ENCODE data around the gene C1orf210. TPM values are rescaled to one million over a fixed set of nuclear protein-coding genes. Genes with fewer than 3 reads are reported as not detected.

Gene C1orf210
- total RNA-seq = not detected
- long read RNA-seq = 0 reads

GRCh38 chr1:43285269-43285990 is at the start of gene C1orf210:
Gene C1orf210 (minus strand): TSS chr1:43285581. CDS start chr1:43283270, 2,311 bp downstream.
- ATAC-seq (ENCODE audit: poor library complexity) (no peak), DNase-seq (no peak)
- intact Hi-C loops (cut with DNase I) = no loop called here

- intact Hi-C loops (cut with DNase I) = no loop called here
- DNase-seq (no peak), ATAC-seq (ENCODE audit: poor library complexity) (no peak)
Observed at GRCh38 chr1:43334453-43335205, 49.2 kb upstream of the C1orf210 start.

- intact Hi-C loops (cut with DNase I) = no loop called here
- DNase-seq = no peak
- ATAC-seq (ENCODE audit: poor library complexity) = no peak
Observed at GRCh38 chr1:43331688-43332087, 46.3 kb upstream of the C1orf210 start.

- intact Hi-C loops (cut with DNase I) = no loop called here
- peak; percentile 66 for ATAC-seq (ENCODE audit: poor library complexity)
- peak; percentile 70 for DNase-seq
Observed at GRCh38 chr1:43329995-43330751, 44.8 kb upstream of the C1orf210 start.

- ATAC-seq (ENCODE audit: poor library complexity) (no peak), DNase-seq (no peak)
- intact Hi-C loops (cut with DNase I) = loop anchor here (2.0 kb wide), 1 partner anchor 25 kb away; no protein-coding TSS in a partner anchor
Observed at GRCh38 chr1:43327549-43328292, 42.3 kb upstream of the C1orf210 start.

- ATAC-seq (ENCODE audit: poor library complexity) (no peak), DNase-seq (no peak)
- intact Hi-C loops (cut with DNase I) = no loop called here
Observed at GRCh38 chr1:43325381-43325780, 40.0 kb upstream of the C1orf210 start.

GRCh38 chr1:43324810-43325209 is 39.4 kb upstream of the C1orf210 start:
- DNase-seq = no peak
- ATAC-seq (ENCODE audit: poor library complexity) = no peak
- intact Hi-C loops (cut with DNase I) = no loop called here

- intact Hi-C loops (cut with DNase I) = no loop called here
- DNase-seq (no peak), ATAC-seq (ENCODE audit: poor library complexity) (no peak)
Observed at GRCh38 chr1:43322506-43322905, 37.1 kb upstream of the C1orf210 start.

GRCh38 chr1:43321331-43321891 is 36.0 kb upstream of the C1orf210 start:
- DNase-seq = no peak
- intact Hi-C loops (cut with DNase I) = no loop called here
- ATAC-seq (ENCODE audit: poor library complexity) = no peak

GRCh38 chr1:43319766-43320165 is 34.4 kb upstream of the C1orf210 start:
- intact Hi-C loops (cut with DNase I) = no loop called here
- no peak for ATAC-seq (ENCODE audit: poor library complexity)
- DNase-seq = peak; percentile 4

- DNase-seq = peak; percentile 18
- intact Hi-C loops (cut with DNase I) = no loop called here
- no peak for ATAC-seq (ENCODE audit: poor library complexity)
Observed at GRCh38 chr1:43319288-43319687, 33.9 kb upstream of the C1orf210 start.

- DNase-seq = peak; percentile 0
- intact Hi-C loops (cut with DNase I) = no loop called here
- ATAC-seq (ENCODE audit: poor library complexity) = no peak
Observed at GRCh38 chr1:43318831-43319230, 33.5 kb upstream of the C1orf210 start.

- intact Hi-C loops (cut with DNase I) = no loop called here
- peak; percentile 30 for DNase-seq
- ATAC-seq (ENCODE audit: poor library complexity) = no peak
Observed at GRCh38 chr1:43317817-43318471, 32.6 kb upstream of the C1orf210 start.

GRCh38 chr1:43316738-43317520 is 31.5 kb upstream of the C1orf210 start:
- intact Hi-C loops (cut with DNase I) = no loop called here
- peak; percentile 14 for DNase-seq
- no peak for ATAC-seq (ENCODE audit: poor library complexity)

GRCh38 chr1:43315963-43316737 is 30.8 kb upstream of the C1orf210 start:
- peak; percentile 23 for DNase-seq
- intact Hi-C loops (cut with DNase I) = no loop called here
- no peak for ATAC-seq (ENCODE audit: poor library complexity)

GRCh38 chr1:43315481-43315880 is 30.1 kb upstream of the C1orf210 start:
- no peak for ATAC-seq (ENCODE audit: poor library complexity)
- peak; percentile 6 for DNase-seq
- intact Hi-C loops (cut with DNase I) = no loop called here

Data from Right ventricle myocardium superior (tissue), 1 donor.